NCI-H2081 (cell line): ENCODE results near the gene CRIP2.
A peak's percentile ranks its signal among the peaks of the same experiment; 100 is the strongest.

Experiments
- DNase-seq, 2 experiments: peaks; one replicate each; lab custom pipeline; 2025; lab: John Stamatoyannopoulos, UW

CRIP2 gene

DNA sequence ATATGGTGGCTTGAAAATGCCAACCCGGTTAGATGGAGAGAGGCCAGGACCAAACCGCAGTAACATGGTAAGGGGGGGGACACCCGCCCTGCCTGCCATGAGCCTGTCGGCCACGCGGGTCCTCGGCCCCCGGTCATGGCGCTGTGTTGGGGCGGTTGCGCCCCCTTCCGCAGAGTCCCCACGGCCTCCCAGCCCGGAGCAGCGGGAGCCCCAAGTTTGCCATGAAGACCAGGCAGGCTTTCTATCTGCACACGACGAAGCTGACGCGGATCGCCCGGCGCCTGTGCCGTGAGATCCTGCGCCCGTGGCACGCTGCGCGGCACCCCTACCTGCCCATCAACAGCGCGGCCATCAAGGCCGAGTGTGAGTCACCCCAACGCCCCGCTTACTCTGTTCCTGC, 10.1 kb upstream of the CRIP2 start:
- DNase-seq: no peak

DNA sequence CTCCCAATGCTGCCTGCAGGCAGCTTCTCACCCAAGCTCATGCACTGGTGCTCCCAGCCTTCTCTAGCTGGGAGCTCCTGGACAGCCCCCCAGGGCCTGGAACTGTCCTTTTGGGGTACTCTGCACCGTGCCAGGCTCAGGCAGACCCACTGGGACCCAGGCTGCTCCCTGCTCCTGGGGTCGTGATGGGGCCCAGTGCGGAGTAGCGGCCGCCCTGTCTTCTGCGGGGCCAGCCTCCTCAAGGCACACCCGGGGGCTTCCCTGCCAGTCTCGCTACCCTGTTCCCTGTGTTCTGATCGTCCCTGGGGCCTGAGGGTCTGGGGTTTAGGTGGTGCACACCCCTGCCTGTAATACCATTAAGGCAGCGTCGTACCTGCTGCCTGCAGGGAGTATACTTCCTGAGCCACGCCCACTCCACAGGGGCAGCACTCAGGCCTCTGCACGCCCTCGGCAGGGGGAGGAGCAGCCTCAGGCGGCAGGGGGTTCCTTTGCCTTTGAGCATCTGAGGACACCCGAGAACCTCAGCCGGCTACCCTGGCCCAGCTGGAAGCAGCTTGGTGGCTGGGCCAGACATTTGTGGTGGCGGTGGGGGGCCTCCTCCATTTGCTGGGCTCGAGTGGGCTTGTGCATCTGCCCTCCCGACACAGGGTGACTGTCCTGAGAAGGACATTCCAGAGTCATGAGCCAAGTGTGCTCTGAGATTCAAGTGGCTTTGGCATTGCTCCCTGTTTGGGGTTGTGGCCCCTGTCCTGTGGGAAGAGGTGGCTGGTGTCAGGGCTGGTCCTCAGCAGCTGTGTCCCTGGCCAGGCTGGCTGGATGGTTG, 9.2 kb upstream of the CRIP2 start:
- DNase-seq: peak in 1 of 2 experiments; percentile 28

DNA sequence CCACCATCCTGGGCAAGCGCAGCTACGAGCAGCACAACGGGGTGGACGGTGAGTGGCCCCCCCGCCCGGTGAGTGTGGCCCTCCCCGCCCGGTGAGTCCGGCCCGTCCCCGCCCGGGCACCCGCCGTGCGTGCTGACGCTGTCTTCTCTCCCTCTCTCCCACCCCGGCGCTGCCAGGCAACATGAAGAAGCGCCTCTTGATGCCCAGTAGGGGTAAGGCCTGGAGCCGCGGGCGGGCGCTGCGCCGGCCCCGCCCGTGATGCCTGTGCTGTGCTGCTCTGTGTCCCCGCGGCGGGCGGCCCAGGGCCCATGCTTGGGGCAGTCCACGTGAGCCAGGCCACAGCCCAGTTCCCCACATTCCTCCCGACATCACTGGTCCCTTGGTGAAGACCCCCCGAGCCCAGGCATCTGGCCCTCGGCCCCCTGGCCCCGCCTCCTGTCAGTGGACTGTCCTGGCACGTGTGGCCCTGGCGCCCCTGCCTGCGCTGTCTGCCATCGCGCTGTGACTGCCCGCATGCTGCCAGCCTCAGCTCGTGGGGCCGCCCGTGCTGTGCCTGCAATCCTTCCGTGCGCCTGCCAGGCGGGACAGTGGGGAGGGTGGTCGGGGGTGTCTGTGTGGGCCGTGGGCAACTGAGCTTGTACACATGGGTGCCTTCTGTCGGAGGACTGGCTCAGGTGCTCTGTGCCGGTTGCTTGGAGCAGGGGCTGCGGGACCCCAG, 7.9 kb upstream of the CRIP2 start:
- no peak for DNase-seq

DNA sequence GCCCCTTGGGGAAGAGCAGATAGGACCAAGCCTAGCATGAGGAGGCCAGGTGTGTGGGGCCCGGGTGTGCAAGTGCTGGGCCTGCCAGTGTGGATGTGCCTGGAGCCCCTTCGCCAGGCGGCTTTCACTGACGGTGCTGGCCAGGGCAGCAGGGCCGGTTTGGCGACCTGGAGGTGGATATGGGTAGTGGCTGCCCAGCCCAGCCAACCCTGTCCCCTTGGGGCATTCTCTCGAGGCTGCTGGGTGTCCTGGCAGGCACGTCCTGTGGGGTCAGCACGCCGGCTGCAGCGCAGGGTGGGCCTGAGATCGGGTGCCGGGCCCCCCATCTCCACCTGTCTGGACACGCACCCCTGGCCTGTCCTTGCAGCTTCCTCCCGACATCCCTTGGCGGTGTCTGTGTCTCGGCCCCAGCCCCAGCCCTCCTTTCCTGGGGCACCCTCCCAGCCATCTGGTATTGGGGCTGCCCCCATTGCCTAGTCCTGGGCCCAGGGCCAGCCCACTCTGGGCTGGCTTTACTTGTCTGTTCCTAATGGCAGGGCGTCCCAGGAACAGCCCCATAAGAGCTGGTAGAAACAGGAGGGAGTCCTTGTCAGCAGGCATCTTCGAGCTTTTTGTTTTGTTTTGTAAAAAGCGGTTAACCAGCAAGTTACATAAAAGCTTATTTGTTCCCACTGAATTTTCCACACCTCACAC, 7.2 kb upstream of the CRIP2 start:
- DNase-seq: no peak

DNA sequence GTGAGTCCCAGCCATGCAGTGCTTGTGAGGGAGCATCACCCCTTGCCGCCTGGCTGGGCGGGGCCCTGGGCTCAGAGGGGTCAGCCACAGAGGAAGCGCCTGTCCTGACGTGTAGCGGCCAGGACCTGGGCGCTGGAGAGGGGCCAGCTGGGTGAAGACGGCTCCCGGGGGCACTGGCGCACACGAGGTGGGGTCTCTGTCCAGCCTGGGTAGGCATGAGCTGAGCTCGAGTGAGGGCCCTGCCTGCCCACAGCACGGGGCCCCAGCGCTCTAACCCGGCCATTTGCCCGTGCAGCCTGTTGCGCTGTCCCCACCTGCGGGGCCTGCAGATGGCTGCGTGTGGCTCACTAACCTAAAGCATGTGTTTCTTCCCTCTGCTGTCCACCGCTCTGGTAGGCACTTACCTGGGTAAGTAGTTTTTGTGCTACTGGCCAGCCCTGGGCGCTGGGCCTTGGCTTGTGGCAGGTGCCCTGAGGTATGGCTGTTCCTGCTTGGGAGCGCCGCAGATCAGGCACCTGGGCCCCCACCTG, 6.6 kb upstream of the CRIP2 start:
- no peak for DNase-seq

DNA sequence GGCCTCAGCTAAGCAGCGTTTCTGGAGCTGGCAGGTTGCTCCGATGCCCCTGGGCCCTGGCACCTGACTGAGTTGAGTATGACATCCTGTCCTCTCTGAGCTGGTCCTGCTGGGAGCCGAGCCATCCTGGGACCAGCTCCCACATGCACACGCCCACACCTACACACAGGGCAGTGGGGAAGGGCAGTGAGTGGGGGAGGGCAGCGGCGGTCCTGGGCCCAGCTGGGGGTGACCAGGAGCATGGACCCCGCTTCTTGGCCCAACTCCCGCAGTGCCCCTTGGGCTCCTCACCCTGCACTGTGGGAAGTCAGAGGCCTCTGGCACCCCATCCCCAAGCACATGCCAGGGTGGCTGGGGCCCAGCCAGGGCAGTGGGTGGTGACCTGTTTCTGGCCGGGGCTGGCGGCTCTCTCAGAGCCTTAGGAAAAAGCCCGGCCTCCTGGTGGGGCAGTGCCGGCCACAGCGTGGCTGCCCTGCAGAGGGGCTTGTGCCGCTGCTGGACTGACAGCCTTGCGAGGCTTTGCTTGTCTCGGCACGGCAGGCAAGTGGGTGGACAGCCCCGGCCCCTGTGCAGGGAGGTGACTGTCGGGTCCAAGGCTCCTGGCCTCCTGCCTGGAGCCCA, 5.9 kb upstream of the CRIP2 start:
- no peak for DNase-seq

DNA sequence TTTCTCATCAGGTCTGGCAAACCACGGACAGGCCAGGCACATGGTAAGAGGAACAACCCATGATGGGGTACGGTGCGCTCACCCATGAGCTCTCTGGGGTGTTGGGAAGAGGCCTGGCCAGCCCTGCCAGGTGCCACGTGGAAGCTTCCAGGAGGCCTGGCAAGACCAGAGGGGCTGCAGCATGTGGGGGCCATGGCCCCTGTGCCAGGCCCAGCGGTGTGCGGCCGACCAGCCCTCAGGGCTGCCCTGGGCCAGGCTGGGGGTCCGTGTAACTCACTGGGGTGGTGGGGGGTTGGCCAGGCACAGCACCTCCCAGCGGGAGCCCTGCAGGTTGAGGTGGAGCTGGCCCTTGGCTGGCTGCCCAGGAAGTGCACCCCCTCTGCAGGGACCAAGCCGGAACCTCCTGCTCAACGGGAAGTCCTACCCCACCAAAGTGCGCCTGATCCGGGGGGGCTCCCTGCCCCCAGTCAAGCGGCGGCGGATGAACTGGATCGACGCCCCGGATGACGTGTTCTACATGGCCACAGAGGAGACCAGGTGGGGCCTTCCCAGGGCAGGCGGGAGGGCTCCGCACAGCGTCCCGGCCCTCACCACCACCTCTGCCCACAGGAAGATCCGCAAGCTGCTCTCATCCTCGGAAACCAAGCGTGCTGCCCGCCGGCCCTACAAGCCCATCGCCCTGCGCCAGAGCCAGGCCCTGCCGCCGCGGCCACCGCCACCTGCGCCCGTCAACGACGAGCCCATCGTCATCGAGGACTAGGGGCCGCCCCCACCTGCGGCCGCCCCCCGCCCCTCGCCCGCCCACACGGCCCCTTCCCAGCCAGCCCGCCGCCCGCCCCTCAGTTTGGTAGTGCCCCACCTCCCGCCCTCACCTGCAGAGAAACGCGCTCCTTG, 4.9 kb upstream of the CRIP2 start:
- no peak for DNase-seq

DNA sequence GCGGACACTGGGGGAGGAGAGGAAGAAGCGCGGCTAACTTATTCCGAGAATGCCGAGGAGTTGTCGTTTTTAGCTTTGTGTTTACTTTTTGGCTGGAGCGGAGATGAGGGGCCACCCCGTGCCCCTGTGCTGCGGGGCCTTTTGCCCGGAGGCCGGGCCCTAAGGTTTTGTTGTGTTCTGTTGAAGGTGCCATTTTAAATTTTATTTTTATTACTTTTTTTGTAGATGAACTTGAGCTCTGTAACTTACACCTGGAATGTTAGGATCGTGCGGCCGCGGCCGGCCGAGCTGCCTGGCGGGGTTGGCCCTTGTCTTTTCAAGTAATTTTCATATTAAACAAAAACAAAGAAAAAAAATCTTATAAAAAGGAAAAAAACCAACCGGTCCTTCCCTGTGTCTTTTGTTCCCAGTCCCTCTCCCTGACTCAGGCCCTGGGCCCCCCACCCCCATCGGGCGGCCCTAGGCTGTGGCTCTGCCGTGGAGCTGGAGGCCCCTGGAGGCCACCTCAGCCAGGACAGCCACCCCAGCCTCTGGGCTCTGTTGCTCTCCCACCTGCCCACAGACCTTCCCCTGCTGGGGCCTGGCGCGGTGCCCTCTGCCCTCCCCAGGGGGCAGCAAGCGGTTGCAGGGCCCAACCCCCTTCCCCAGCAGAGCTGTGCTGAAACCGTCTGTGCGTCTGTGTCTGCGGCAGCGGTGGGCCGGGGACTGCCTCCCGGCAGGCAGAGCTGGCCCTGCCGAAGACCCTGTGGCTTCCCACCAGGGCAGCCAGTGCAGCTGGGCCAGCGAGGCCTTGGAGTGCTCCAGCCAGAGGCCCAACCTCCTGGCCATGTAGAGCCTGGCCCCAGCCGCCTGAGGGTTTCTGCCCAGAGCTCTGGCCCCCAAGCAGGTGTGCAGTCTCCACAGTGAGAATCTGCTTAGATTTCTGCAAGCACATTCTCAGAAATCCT, 4.0 kb upstream of the CRIP2 start:
- peak; percentile 79 to 85 for DNase-seq

DNA sequence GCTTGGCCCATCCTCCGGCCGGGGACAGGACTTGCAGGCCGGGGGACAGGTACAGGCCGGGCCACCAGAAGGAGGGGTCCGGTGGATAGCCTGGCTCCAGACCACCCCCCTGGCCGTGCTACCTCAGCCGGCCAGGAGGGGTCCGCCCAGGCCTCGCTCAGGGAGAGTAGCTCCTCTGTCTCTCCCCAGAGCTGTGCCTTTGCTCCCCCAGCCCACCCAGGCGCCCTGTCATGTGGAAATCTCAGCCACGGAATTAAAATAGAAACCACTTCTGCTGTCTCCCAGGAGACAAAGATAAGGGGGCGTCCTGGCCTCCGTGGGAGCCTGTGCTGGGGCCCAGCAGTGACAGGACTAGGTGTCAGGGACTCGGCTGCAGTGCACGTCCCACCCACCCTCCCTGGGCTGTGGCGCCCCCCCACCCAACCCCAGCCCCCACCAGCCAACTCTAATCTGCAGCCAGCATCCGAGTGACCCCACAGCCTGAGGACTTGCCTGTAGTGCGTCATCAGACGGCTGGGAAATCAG, 3.3 kb upstream of the CRIP2 start:
- DNase-seq: no peak

DNA sequence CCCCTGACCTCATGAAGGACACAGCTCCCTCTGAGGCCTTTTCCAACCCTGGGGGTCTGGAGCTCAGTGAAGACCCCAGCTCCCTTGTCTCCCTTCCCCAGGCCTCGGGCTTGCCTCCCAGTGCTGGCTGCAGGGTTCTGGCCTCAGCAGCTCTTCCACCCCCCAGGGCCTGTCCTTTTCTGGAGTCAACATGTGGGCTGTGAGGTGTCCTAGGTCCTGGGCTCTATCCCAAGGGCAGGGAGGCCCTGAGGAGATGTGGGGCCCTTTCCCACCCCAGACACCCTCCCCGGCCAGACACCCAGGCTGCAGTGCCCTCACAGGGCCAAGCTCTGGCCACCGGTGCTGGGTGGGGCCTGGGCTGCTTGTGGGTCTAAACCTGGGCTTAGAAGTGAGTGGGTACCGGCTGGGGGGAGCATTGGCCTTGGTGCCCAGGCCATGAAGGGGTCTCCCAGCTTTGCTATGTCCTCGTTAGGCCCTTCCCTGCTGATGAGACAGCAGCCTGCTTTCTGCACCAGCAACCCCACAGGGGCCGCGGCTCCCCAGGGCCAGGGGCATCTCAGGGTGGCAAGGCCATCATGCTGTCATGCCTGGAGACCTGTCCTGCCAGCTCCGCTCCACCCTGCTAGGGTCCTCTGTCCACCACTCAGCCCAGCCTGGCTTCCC, 2.7 kb upstream of the CRIP2 start:
- DNase-seq: no peak

DNA sequence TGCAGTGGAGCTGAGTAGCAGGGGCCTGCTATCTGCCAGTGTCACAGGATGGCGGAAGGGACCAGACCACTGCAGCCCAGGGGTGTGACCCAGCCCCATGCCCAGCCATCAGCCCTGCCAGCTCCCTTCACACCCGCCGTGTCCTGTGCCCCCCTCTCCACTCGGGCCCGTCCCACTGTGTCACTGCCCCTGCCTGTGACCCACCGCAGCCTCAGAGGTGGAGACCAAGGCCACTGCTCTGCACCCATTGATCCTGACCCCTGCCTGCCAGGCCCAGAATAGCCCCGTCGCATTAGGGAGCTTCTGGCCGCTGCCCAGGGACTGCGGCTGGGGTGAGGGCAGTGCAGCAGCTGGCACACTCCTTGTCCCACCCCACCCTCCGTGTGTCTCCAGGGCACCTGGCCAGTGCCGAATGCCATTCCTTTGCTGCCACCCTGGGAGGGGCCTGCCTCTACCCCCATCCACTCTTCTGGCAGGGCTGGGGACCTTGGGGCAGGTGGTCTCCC, 2.1 kb upstream of the CRIP2 start:
- no peak for DNase-seq

DNA sequence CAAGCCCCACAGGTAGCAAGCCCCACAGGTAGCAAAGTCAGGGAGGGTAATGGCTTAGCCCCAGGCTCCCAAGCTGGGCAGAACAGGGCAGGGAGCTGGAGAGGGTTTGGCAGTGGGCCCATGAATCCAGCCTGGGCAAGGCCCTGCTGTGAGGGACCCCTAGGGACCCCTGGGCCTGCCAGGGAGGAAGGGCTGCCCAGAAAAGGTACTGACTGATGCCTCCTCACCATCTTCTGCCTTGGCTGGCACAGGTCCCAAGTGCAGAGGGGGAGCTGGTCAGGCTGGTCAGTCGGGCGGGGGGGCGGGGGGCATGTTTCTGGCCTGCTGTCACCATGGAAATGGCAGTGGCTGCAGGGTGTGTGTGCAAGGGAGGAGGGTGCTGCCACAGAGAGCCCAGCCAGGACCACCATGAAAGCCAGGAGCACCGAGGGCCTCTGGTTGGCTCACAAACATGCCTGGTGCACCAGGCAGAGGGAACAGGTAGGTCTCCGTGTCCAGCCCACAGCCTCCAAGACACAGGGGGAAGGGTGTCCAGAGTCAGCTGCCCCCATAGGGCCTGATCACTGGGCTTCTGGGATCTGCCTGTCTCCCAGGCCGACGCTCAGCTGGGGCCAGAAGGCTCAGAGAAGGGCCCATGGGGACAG, 1.5 kb upstream of the CRIP2 start:
- DNase-seq: peak in 1 of 2 experiments; percentile 42

DNA sequence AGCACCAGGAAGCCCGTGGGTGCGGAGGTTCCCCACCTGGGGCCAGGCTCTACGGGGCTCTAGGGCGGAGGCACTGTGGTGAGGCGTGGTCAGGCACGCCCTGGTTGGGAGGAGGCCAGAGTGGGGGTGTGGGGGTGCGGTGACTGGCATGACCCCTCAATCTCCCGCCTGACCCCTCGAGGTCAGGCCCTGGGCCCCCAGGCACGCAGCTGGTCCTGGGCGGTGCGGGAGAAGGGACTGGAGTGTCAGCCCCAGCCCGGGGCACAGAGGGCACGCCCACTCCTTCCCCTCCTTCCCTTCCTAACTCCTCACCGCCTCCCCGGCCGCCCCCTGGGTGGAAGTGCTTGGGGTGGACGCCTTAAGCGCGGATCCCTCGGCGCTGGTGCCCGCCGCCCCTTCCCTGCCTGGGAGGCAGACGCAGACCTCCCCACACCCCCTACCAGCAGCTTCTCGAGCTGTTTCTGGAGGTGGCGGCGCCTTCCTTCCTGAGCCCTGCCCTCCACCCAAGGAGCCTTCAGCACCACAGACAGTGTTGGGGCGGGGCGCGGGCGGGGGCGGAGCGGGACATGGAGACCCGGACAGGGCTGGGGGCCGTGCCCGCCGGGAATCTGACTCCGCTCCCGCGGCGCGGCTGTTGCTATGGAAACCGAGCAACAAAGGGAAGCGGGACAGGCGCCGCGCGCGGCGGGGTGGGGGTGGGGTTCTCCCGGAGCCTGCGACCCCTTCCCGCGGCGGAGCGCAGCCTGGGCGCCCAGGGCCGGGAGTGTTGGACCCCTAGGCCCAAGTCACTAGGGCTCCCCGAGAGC, 741 bp upstream of the CRIP2 start:
- peak; percentile 87 for DNase-seq

DNA sequence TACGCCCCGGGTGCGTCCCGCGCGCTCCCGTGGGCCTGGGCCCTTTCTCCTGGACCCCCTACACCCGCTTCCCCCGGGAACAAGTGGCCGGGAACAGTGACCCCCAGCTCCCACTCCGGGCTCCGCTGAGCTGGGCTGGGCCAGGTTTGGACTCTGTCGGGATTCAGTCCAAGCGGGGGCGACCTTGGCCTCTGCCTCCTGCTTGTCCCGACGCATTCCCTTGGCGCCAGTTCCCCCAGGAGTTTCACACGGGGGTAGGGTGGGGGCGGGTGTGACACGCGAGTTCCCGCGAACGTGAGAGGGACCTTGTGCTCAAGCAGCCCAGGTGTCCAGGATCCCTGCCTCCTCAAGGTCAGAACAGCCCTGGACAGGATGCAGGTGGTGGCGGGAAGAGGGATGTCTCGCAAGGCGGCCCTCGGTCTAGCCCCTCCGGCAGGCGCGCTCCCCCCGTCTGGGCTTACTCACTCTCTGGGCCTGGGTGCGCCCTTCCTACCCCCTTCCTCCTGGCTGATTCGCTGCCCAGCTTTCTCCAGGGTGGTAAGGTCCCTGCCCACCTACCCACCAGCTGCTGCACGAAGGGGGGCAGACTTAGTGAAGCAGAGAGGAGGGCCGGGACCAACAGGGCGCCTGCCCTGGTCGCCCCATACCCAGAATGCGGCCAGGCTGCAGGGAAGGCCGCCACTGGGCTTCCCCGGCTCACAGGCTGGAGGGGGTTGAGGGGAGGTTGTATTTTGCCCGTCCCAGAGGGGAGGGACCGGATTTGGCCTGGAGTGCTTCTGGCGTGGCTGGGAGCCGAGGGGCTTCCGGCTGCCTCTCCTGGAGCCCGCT, 862 bp downstream of the CRIP2 start:
- DNase-seq: peak; percentile 59 to 77

DNA sequence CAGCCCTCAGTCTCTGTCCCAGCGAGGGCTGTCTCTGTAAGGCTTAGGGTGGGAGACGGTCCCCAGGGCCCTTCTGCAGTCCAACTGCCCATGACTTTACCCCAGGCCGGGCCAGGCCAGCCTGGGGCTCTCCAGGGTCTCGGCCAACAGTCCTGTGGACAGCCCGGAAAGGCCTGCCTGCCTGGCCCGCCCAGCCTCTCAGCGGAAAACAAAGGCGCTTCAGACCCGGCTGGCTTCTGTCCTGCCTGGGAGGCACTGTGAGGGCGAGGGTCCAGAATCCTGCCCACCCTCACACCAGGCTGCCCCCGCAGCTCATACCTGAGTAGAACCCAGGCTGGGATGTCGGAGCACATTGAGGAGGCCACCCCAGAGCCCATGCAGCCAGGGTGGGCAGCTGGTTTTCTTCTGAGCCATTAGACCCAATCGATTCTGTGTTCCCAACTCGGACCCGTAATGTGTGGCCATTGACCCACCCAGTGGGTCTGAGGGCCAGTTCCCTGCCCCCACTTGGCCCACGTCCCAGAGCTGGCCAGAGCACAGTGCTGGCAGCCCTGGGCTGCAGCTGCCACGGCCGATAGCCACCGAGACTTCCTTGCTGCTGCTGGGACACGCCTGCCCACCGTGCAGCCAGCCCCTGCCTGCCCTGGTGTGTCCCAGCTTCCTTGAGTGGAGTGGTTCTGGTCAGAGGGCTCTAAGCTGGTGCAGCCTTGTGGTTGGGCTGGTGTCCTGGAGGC, 1.6 kb downstream of the CRIP2 start:
- no peak for DNase-seq
